MCF 10A (cell line): ENCODE results near the gene AGAP1. TPM values are rescaled to one million over a fixed set of nuclear protein-coding genes. Genes with fewer than 3 reads are reported as not detected.

Experiments
- BruUV-seq: library from RNA; stranded (reverse); fragments of 400-500 nt; replicated peaks from 2 replicates; lab custom pipeline; 2021; lab: Mats Ljungman, UMichigan
- CTCF ChIA-PET: fragments of 300-600 bp; sonication (Branson Sonifier 250); formaldehyde crosslinking; extraction: SDS; loops from one replicate; lab custom pipeline; 2021; ENCODE audit warnings: antibody characterized with exemption, inconsistent platforms; lab: Yijun Ruan, JAX
- POLR2A ChIA-PET: fragments of 300-600, 350-650 bp; sonication (Branson Sonifier 250); formaldehyde crosslinking; extraction: SDS; loops from one replicate; lab custom pipeline; 2020; ENCODE audit warnings: antibody characterized with exemption, inconsistent platforms; lab: Yijun Ruan, JAX
- DNase-seq: peaks from one replicate; pipeline ENCODE4 v3.0.0-alpha.2; 2018; ENCODE audit not compliant: unreplicated experiment
- H3K27ac Mint-ChIP-seq: one replicate; pipeline ENCODE4 v1.8.0; 2022; ENCODE audit warnings: mild to moderate bottlenecking, low read depth, mixed read lengths; ENCODE audit not compliant: unreplicated experiment
- H3K27me3 Mint-ChIP-seq: one replicate; pipeline ENCODE4 v1.8.0; 2022; ENCODE audit warnings: mixed read lengths; ENCODE audit not compliant: insufficient read depth, unreplicated experiment
- H3K36me3 Mint-ChIP-seq: one replicate; pipeline ENCODE4 v1.8.0; 2022; ENCODE audit warnings: mild to moderate bottlenecking, moderate library complexity, mixed read lengths; ENCODE audit not compliant: insufficient read depth, unreplicated experiment
- H3K4me1 Mint-ChIP-seq: one replicate; pipeline ENCODE4 v1.8.0; 2022; ENCODE audit warnings: mixed read lengths; ENCODE audit not compliant: insufficient read depth, unreplicated experiment
- H3K4me3 Mint-ChIP-seq: one replicate; pipeline ENCODE4 v1.8.0; 2022; ENCODE audit warnings: mild to moderate bottlenecking, moderate library complexity, mixed read lengths; ENCODE audit not compliant: unreplicated experiment
- H3K9me3 Mint-ChIP-seq: one replicate; pipeline ENCODE4 v1.8.0; 2022; ENCODE audit warnings: mixed read lengths; ENCODE audit not compliant: unreplicated experiment
- intact Hi-C: fragments of 100-400 bp; cut with micrococcal nuclease; formaldehyde crosslinking; loops from 2 replicates; pipeline ENCODE4 v1.14.1; 2022
- total RNA-seq: library from RNA; stranded (reverse); gene quantifications from 2 replicates; pipeline ENCODE4 v1.2.3, GENCODE V29; 2022
- TF ChIP-seq, protein P1 (sequence below): fragments of 200-600 bp; IDR thresholded peaks from one replicate; pipeline ENCODE4 v1.8.0; 2022; ENCODE audit warnings: antibody characterized with exemption, mild to moderate bottlenecking; ENCODE audit not compliant: unreplicated experiment

Gene AGAP1
- total RNA-seq, 1 experiment from 2014 or later, result 41.3 TPM

DNA sequence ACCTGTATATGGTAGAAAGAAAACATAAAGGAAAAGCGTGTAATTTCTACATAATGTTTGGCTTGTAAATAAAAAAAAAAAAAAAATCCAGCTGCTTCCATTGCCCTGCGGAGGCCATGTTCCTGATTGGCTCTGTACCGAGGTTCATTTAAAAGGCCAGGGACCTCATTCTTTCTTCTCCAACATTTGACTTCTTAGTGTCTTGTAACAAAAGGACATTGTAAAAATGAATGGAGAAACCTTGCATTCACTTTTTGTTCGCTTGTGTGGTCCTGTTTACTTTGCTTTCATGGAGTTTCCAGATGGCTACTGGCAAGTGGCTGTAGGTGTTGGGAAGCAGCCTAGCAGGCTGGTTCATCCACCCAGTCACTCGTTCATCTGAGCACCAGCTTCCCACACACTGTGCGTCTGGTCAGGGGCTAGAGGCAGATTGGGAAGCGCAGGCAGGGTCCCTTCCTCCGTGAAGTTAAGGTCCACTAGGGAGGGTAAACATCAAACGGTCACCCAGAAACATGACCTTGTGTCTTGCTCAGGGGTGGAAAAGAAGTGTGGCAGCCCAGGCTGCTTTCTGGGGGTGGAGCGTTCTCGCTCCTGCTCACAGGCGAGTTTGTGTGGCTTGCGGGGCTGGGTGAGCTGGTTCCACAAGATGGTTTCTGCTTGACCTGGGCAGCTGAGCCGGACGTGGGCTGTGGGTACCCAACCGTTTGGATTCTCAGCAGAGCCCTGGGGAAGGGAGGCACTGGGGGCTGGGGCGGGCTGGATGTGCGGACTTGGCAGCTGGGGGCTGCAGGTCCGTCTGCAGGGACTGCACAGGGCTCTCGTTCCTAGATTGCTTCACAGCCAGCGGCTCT is 260.7 kb downstream of the AGAP1 start:
- TF ChIP-seq, protein P1, sequence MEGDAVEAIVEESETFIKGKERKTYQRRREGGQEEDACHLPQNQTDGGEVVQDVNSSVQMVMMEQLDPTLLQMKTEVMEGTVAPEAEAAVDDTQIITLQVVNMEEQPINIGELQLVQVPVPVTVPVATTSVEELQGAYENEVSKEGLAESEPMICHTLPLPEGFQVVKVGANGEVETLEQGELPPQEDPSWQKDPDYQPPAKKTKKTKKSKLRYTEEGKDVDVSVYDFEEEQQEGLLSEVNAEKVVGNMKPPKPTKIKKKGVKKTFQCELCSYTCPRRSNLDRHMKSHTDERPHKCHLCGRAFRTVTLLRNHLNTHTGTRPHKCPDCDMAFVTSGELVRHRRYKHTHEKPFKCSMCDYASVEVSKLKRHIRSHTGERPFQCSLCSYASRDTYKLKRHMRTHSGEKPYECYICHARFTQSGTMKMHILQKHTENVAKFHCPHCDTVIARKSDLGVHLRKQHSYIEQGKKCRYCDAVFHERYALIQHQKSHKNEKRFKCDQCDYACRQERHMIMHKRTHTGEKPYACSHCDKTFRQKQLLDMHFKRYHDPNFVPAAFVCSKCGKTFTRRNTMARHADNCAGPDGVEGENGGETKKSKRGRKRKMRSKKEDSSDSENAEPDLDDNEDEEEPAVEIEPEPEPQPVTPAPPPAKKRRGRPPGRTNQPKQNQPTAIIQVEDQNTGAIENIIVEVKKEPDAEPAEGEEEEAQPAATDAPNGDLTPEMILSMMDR, result no peak
- BruUV-seq, result no TSS peak
- ChIA-PET CTCF (interaction anchor here (0.6 to 1.9 kb wide), 6 partner anchors 8 to 623 kb away, joined by 3 to 6 read pairs (median 4); no protein-coding TSS in a partner anchor), POLR2A (no interaction called here)
- DNase-seq, result no peak
- Mint-ChIP-seq H3K27me3 (no peaks in the 10 kb centered on the region), H3K36me3 (peaks cover 32% of the 10 kb centered on the region), H3K9me3 (no peaks in the 10 kb centered on the region), H3K4me3 (no peak overlapping the region), H3K4me1 (peaks cover 7% of the 10 kb centered on the region), H3K27ac (no peak overlapping the region)
- intact Hi-C loops, result no loop called here

DNA sequence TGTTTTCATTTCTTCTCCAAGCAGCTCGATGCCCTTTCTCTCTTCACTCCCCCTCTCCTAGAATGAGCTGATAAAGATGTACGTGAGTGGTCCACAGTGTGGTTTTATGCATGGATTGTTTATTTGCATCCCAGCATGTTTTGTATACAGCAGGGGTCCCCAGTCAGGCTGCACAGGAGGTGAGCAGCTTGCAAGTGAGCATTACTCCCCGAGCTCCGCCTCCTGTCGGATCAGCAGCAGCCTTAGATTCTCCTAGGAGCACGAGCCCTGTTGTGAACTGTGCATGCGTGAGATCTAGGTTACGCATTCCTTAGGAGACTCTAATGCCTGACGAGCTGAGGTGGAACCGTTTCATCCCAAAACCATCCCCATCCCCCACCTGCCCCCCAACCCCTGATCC is 262.6 kb downstream of the AGAP1 start:
- H3K4me1 Mint-ChIP-seq, result no peaks in the 10 kb centered on the region
- ChIA-PET POLR2A (interaction anchor here (0.7 to 1.1 kb wide), 2 partner anchors 9 to 10 kb away, joined by 3 to 5 read pairs; no protein-coding TSS in a partner anchor), CTCF (interaction anchor here (1.1 to 1.4 kb wide), 3 partner anchors 9 to 30 kb away, joined by 3 to 6 read pairs (median 5); no protein-coding TSS in a partner anchor)
- intact Hi-C loops, result no loop called here
- no TSS peak for BruUV-seq
- TF ChIP-seq, protein P1, result no peak
- H3K36me3 Mint-ChIP-seq, result peaks cover 19% of the 10 kb centered on the region
- no peaks in the 10 kb centered on the region for H3K9me3 Mint-ChIP-seq
- no peak overlapping the region for H3K4me3 Mint-ChIP-seq
- H3K27ac Mint-ChIP-seq, result no peak overlapping the region
- no peak for DNase-seq
- no peaks in the 10 kb centered on the region for H3K27me3 Mint-ChIP-seq

DNA sequence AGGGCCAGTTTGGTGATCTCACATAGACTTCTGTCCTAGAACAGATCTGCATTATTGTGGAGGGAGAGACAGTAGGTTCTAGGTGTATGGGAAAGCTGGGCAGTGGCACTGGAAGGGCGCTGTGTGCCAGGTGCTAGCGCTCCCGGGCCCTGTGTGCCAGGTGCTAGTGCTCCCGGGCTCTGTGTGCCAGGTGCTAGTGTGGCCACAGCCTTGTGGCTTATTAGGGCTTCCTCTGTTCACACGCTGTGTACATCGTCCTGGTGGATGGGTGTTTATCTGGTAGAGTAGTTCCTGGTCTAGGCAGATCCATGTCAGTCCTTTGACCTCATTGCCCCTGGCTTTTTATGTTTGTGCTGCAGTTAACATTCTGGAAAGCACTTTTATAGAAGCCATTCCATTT is 263.4 kb downstream of the AGAP1 start:
- ChIA-PET CTCF (interaction anchor here (1.0 to 2.5 kb wide), 5 partner anchors 9 to 162 kb away, joined by 3 to 10 read pairs (median 5); no protein-coding TSS in a partner anchor), POLR2A (interaction anchor here (0.7 to 1.1 kb wide), 2 partner anchors 9 to 10 kb away, joined by 3 to 5 read pairs; no protein-coding TSS in a partner anchor)
- no TSS peak for BruUV-seq
- TF ChIP-seq, protein P1, result no peak
- H3K27me3 Mint-ChIP-seq, result no peaks in the 10 kb centered on the region
- no peaks in the 10 kb centered on the region for H3K4me1 Mint-ChIP-seq
- no peak for DNase-seq
- no peaks in the 10 kb centered on the region for H3K9me3 Mint-ChIP-seq
- H3K4me3 Mint-ChIP-seq, result no peak overlapping the region
- H3K36me3 Mint-ChIP-seq, result peaks cover 20% of the 10 kb centered on the region
- intact Hi-C loops, result no loop called here
- no peak overlapping the region for H3K27ac Mint-ChIP-seq

DNA sequence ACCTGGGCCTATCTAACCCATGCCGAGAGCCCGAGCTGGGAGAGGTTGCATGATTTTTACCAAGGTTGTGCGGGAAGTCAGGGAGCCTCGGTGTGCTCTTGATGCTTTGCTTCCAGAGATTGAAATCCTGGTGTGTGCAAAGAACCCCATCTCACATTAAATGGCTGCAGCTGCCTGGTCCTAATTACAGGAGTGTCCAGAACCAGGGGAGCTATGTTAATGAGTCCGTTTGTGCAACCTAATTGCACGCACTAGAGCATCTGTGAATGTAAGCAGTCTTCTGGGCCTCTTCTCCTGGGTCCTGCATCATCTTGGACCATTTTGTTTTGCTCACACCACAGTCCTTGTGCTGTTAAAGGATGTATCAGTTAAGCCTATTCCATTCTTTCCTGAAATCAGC is 263.8 kb downstream of the AGAP1 start:
- no TSS peak for BruUV-seq
- intact Hi-C loops, result no loop called here
- CTCF ChIA-PET, result interaction anchor here (1.0 to 2.5 kb wide), 3 partner anchors 9 to 163 kb away, joined by 3 to 10 read pairs (median 4); no protein-coding TSS in a partner anchor
- peaks cover 24% of the 10 kb centered on the region for H3K36me3 Mint-ChIP-seq
- H3K27ac Mint-ChIP-seq, result no peak overlapping the region
- no peaks in the 10 kb centered on the region for H3K27me3 Mint-ChIP-seq
- TF ChIP-seq, protein P1, result no peak
- H3K4me3 Mint-ChIP-seq, result no peak overlapping the region
- POLR2A ChIA-PET, result no interaction called here
- no peaks in the 10 kb centered on the region for H3K9me3 Mint-ChIP-seq
- H3K4me1 Mint-ChIP-seq, result no peaks in the 10 kb centered on the region
- DNase-seq, result no peak
